ENCODE data around the gene NOL6. TPM values are rescaled to one million over a fixed set of nuclear protein-coding genes. Genes with fewer than 3 reads are reported as not detected.

Gene NOL6
- total RNA-seq, 1 donor from 2014 or later: 13.0 TPM

DNA sequence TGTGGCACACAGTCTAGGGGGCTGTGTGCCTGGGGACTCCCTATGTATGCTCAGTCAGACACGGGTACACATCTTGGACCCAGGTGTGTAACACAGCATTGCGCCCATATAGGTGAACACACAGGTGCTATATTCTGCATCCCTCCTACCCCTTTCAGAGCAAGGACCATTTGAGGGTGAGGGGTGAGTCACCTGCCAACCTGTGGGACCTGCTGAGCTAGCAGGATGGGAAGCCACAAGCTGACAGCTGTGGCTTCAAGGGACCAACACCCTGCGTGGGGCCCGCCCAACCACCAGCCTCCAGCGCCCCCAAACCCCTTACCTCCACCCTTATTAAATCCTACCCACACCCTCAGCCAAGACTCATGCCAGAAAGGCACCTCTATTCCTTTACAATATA, 56.7 kb downstream of the NOL6 start:
- DNase-seq (ENCODE audit: missing footprints): no peak
- no peak for ATAC-seq
- intact Hi-C loops (cut with DNase I): loop anchor here (5.0 kb wide), 1 partner anchor 50 kb away; no protein-coding TSS in a partner anchor

DNA sequence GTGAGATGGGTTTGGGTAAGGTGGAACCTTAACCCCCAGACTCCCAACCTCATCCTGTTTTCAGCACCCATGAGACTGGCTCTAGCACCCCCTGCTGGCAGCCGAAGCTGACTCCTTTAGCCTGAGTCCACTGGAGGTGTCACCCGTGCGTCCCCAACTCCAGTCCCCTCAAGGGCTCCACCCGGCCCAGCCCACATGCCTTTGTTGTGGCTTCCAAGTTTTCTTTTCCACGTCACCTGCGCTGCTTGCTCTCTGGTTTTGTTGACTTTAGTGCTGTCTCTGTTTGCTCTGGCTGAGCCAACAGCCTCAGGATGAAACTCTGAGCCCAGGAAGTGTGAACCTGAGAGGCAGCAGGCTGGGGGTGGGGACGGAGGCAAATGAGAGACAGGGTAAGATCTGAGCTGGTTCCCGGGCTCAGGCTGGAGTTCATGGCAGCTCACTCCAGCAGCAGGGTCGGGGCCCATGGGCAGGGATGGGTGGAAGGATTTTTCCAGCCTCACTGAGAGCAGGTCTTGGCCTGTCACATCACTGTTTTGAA, 58.2 kb downstream of the NOL6 start:
- intact Hi-C loops (cut with DNase I): loop anchor here (1.0 to 5.0 kb wide), 3 partner anchors 40 to 128 kb away; no protein-coding TSS in a partner anchor
- ATAC-seq: peak; percentile 70
- DNase-seq (ENCODE audit: missing footprints): peak; percentile 84

DNA sequence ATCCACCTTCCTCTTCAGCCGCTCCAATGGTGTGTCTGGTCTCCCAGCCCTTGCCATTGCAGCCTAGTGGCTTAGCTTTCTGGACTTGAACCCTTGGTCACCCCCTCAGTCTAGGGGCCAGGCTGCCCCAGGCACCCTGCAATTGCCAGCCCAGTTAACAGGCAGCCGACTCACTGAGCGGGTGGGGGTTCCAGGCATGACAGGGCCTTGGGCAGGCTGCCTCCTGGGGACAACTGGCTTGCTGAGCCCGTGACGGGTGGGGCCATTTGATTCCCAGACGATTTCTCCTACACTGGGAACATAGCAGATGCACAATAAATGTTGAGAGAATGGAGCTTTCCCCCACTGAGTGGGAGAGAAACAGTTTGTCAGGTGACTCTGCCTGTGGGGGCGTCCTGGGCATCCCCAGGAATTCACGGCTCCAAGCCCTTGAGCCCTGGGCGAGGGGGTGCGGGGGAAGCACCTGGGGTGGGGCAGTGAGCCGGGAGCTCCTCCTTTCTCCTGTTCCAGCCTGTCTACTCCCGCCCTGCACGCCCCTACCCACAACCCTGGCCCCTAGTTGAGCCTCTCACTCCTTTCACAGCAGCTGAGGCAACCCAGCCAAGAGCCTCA, 58.7 kb downstream of the NOL6 start:
- DNase-seq (ENCODE audit: missing footprints) (no peak), ATAC-seq (no peak)
- intact Hi-C loops (cut with DNase I): loop anchor here (1.0 to 5.0 kb wide), 4 partner anchors 32 to 128 kb away; partner anchors contain the start of gene AQP3

DNA sequence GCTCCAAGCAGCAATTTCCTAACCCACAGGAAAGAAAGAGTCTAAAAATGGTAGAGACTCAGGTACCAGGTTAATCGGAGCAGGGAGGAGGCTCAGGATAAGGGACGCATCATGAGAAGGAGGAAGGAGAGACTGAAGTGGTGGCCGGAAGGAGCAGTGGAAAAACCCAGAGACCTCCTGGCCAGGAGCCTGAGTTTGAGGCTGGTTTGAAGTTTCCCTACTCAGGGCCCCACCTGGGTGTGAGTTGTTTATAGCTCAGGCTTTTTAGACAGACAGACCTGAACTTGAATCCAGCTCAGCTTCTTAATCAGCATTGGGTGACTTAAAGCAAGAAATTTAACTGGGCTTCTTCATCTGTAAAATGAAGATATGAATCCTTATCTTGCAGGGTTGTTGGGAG, 59.5 kb downstream of the NOL6 start:
- DNase-seq (ENCODE audit: missing footprints) (no peak), ATAC-seq (no peak)
- intact Hi-C loops (cut with DNase I): loop anchor here (5.0 kb wide), 1 partner anchor 33 kb away; the partner anchor contains the start of gene AQP3

Small RNA genes within 50 kb of the gene (microRNA-seq; reads per million reads assigned to microRNA genes)
- not detected for gene MIR6851

Other genes starting within 250 kb of the NOL6 start
- gene SPINK4, start 233.8 kb downstream of the NOL6 start, total RNA-seq: not detected
- 132 TPM for gene BAG1, start 209.2 kb downstream of the NOL6 start, total RNA-seq
- gene CHMP5, start 208.9 kb downstream of the NOL6 start, total RNA-seq: 51.5 TPM
- 29.3 TPM for gene NFX1, start 183.4 kb downstream of the NOL6 start, total RNA-seq
- gene AQP7, start 71.4 kb downstream of the NOL6 start, total RNA-seq: 147 TPM
- 16.3 TPM for gene AQP3, start 26.3 kb downstream of the NOL6 start, total RNA-seq
- not detected for gene ANKRD18B, start 50.3 kb upstream of the NOL6 start, total RNA-seq

All from Right ventricle myocardium inferior (tissue), 1 donor.